Measurements from ENCODE around the gene KRT83. TPM values are rescaled to one million over a fixed set of nuclear protein-coding genes. Genes with fewer than 3 reads are reported as not detected.

KRT83 gene
- total and polyA plus RNA-seq, 9 donors = not detected

DNA sequence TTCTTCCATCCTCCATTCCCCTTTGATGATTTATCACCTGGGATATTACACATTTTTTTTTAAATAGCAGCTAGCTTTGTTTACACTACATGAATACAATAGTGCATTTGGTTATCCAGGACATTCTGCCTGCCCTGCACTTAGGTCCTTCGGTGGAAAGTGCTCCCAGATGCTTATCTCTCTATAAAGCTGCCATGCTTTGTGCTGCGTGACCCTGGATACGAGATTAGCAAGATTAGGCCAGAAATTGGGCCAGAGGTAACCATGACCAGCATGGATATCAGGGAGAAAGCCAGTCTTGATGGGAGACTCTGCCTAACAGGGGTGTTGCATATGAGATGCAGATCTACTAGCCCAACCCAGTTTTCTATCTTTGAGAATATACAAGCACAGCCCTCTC lies 12.1 kb upstream of the KRT83 start:
- no peak for DNase-seq
- no peak overlapping the region for H3K27ac ChIP-seq (ENCODE audit: low read length)
- peaks cover 13% of the 10 kb centered on the region for H3K27me3 ChIP-seq (ENCODE audit: control insufficient read depth, insufficient read depth, low read length)
- H3K4me1 ChIP-seq (ENCODE audit: control insufficient read depth, insufficient read depth, low read length) = no peaks in the 10 kb centered on the region
- H3K36me3 ChIP-seq (ENCODE audit: control insufficient read depth, insufficient read depth, low read length) = no peaks in the 10 kb centered on the region
- 42% methylated on average over 2 of the region's 3 CpGs for WGBS (ENCODE audit: insufficient coverage)
- peaks cover 7% of the 10 kb centered on the region for H3K9me3 ChIP-seq (replicated peaks; ENCODE audit: control insufficient read depth, low read depth, low read length)
- no peak overlapping the region for H3K4me3 ChIP-seq (ENCODE audit: low read length)

DNA sequence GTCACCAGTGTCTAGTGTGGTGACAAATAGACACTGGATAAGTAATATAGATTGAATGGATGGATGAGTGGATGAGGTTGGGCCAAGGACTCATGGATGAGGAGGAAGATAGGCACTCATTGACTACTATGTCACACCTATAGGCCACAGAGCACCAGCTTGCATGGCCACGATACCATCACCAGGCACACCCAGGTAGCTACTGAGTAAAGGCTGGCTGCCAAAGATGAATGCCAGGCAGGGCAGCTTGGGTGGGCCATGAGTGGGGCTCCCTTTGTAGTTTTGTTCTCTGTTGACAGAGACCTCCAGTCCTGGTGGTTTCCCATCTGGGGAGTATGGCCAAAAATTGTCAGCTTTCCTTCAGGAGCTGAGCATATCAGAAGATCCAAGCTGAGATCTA lies 11.2 kb upstream of the KRT83 start:
- H3K4me1 ChIP-seq (ENCODE audit: control insufficient read depth, insufficient read depth, low read length) = no peaks in the 10 kb centered on the region
- no peak overlapping the region for H3K27ac ChIP-seq (ENCODE audit: low read length)
- no peaks in the 10 kb centered on the region for H3K36me3 ChIP-seq (ENCODE audit: control insufficient read depth, insufficient read depth, low read length)
- no peak overlapping the region for H3K4me3 ChIP-seq (ENCODE audit: low read length)
- no peak for DNase-seq
- WGBS (ENCODE audit: insufficient coverage) = 100% methylated on average over 1 of the region's 1 CpG
- H3K27me3 ChIP-seq (ENCODE audit: control insufficient read depth, insufficient read depth, low read length) = peaks cover 13% of the 10 kb centered on the region
- H3K9me3 ChIP-seq (replicated peaks; ENCODE audit: control insufficient read depth, low read depth, low read length) = peaks cover 7% of the 10 kb centered on the region

DNA sequence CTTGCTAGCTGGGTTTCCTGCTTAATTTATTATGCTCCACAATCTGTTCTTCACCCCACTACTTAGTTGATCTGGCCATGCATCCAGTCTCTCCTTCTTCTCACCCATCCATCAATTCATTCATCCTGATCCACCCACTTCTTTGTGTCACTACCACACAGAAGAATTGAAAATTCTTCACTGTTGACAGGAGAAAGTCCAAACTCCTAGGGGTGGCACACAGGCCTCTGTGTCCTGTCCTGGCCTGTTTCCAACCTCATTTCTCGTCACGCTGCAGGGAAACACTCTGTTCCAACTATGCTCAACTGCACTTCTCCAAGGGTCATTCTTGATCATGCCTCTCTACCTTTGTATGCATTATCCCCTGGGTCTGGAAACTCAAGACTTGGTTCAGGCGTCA lies 10.6 kb upstream of the KRT83 start:
- 71% methylated on average over 2 of the region's 3 CpGs for WGBS (ENCODE audit: insufficient coverage)

DNA sequence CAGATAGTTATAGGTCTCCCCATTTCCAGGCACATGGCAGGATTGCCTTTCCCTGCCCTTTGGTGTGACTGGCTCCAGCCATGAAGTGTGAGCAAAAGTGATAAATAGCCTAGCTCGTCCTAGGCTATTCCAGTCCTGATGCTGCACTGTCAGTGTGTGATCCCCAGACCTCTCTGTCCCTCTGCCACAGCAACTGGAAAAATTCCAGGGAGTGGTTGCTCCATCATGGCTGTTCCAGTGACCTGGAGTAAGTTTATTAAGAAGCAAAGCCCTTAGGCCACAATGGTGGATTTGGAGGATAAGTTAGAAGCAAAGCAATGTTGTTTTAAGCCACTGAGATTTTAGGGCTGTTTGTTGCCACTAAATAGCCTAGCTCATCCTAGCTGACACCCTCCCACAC lies 9.8 kb upstream of the KRT83 start:
- Histone ChIP-seq H3K36me3 (ENCODE audit: control insufficient read depth, insufficient read depth, low read length) (no peaks in the 10 kb centered on the region), H3K9me3 (replicated peaks; ENCODE audit: control insufficient read depth, low read depth, low read length) (peaks cover 7% of the 10 kb centered on the region), H3K4me1 (ENCODE audit: control insufficient read depth, insufficient read depth, low read length) (no peaks in the 10 kb centered on the region), H3K27me3 (ENCODE audit: control insufficient read depth, insufficient read depth, low read length) (peaks cover 13% of the 10 kb centered on the region), H3K27ac (ENCODE audit: low read length) (no peak overlapping the region), H3K4me3 (ENCODE audit: low read length) (no peak overlapping the region)
- DNase-seq = no peak
- WGBS (ENCODE audit: insufficient coverage) = 50% methylated on average over 1 of the region's 1 CpG

More for the DNA sequence above, 10.6 kb upstream of the KRT83 start:
- Histone ChIP-seq H3K4me3 (ENCODE audit: low read length) (no peak overlapping the region), H3K36me3 (ENCODE audit: control insufficient read depth, insufficient read depth, low read length) (no peaks in the 10 kb centered on the region), H3K27ac (ENCODE audit: low read length) (no peak overlapping the region), H3K9me3 (replicated peaks; ENCODE audit: control insufficient read depth, low read depth, low read length) (peaks cover 7% of the 10 kb centered on the region), H3K27me3 (ENCODE audit: control insufficient read depth, insufficient read depth, low read length) (peaks cover 13% of the 10 kb centered on the region), H3K4me1 (ENCODE audit: control insufficient read depth, insufficient read depth, low read length) (no peaks in the 10 kb centered on the region)
- no peak for DNase-seq

DNA sequence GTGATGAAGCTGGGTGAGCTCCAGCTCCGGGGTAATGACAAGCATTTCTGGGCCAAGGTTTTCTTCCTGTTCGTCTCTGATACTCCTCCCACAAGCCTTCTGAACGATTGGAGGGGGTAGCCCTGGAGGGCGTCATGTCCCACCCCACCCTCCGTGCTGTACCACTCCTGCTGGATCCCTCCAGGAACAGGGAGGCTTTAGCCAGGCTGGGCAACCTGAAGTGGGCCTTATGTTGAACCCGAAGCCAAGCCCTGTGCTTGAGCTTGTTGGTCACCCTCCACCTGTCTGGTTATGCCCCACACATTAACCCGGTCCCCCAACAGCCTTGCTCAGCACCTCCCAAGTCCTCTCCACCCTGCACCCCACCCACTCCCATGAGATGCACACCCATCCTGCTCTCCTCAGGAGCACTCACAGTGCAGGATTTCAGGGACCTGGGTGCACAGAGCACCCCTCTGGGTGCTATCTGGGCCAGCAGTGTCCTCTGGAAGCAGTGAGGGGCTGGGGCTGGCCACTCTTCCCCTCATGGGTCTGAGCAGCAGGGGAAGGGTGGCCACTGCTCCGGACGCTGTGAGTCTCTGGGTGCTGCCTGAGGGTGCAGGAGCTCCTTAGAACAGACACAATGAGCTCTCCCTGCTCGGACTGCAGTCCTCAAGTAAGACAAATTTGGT lies 6.8 kb upstream of the KRT83 start:
- 74% methylated on average over 8 of the region's 10 CpGs for WGBS (ENCODE audit: insufficient coverage)
- H3K4me3 ChIP-seq (ENCODE audit: low read length) = no peak overlapping the region
- H3K27ac ChIP-seq (ENCODE audit: low read length) = no peak overlapping the region
- no peak for DNase-seq
- H3K36me3 ChIP-seq (ENCODE audit: control insufficient read depth, insufficient read depth, low read length) = no peaks in the 10 kb centered on the region
- H3K4me1 ChIP-seq (ENCODE audit: control insufficient read depth, insufficient read depth, low read length) = no peaks in the 10 kb centered on the region
- H3K9me3 ChIP-seq (replicated peaks; ENCODE audit: control insufficient read depth, low read depth, low read length) = no peaks in the 10 kb centered on the region
- peaks cover 16% of the 10 kb centered on the region for H3K27me3 ChIP-seq (ENCODE audit: control insufficient read depth, insufficient read depth, low read length)

DNA sequence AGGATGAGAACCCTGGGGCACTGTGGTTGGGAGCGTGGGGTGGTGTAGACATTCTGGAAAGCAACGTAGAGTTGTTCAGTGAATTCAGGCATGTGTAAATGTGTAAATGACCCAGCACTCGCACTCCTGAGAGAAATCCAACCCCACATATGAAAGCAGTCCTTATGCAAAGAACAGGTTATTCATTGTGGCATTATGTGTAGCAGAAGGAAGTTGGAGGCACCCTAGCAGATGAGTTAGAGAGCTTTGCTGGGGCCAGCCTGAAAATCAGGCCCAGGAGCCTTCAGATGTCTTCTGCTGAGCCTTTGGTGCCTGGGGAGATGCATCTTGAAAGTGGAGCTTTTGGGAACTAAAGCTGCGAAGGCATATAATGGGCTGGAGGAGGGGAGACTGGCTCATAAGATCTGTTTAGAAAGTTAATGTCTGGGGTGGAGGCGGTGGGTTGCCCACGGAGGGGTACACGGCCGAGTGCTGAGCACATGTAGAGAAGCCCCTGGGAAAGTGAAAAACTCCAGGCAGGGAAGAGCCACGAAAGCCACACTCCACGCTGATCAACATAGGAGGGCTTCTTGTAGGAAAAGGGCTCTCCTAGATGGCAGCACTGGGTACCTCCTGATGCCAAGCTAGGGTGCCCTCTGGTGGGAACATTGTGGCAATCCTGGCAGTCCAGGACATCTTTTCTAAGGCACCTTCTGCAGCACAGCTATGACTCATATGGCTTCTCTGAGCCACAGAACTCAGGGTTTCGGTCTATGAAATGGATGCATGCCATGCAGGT lies 6.0 kb upstream of the KRT83 start:
- H3K27me3 ChIP-seq (ENCODE audit: control insufficient read depth, insufficient read depth, low read length) = peaks cover 22% of the 10 kb centered on the region
- H3K4me1 ChIP-seq (ENCODE audit: control insufficient read depth, insufficient read depth, low read length) = no peaks in the 10 kb centered on the region
- no peaks in the 10 kb centered on the region for H3K36me3 ChIP-seq (ENCODE audit: control insufficient read depth, insufficient read depth, low read length)
- H3K27ac ChIP-seq (ENCODE audit: low read length) = no peak overlapping the region
- no peak overlapping the region for H3K4me3 ChIP-seq (ENCODE audit: low read length)
- DNase-seq = peak; percentile 56
- WGBS (ENCODE audit: insufficient coverage) = 33% methylated on average over 7 of the region's 11 CpGs
- H3K9me3 ChIP-seq (replicated peaks; ENCODE audit: control insufficient read depth, low read depth, low read length) = no peaks in the 10 kb centered on the region

DNA sequence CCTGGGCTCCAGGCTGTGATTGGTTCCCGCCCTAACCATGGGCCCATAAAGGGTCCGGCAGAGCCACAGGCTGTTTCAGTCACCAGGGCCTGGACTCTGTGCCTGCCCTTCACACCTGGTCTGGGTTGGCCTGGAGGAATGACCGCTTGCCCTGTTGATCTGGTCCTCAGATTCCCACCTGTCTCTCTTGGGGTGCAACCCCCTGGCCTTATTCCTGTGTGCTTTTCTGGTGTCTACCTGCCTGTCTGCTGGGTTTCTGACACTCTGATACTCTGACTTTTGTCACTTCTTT lies 2.9 kb upstream of the KRT83 start:
- H3K9me3 ChIP-seq (replicated peaks; ENCODE audit: control insufficient read depth, low read depth, low read length) = no peaks in the 10 kb centered on the region
- 49% methylated on average over 3 of the region's 3 CpGs for WGBS (ENCODE audit: insufficient coverage)
- peaks cover 7% of the 10 kb centered on the region for H3K4me1 ChIP-seq (ENCODE audit: control insufficient read depth, insufficient read depth, low read length)
- no peak overlapping the region for H3K27ac ChIP-seq (ENCODE audit: low read length)
- no peak for DNase-seq
- H3K36me3 ChIP-seq (ENCODE audit: control insufficient read depth, insufficient read depth, low read length) = no peaks in the 10 kb centered on the region
- peaks cover 40% of the 10 kb centered on the region for H3K27me3 ChIP-seq (ENCODE audit: control insufficient read depth, insufficient read depth, low read length)
- no peak overlapping the region for H3K4me3 ChIP-seq (ENCODE audit: low read length)

DNA sequence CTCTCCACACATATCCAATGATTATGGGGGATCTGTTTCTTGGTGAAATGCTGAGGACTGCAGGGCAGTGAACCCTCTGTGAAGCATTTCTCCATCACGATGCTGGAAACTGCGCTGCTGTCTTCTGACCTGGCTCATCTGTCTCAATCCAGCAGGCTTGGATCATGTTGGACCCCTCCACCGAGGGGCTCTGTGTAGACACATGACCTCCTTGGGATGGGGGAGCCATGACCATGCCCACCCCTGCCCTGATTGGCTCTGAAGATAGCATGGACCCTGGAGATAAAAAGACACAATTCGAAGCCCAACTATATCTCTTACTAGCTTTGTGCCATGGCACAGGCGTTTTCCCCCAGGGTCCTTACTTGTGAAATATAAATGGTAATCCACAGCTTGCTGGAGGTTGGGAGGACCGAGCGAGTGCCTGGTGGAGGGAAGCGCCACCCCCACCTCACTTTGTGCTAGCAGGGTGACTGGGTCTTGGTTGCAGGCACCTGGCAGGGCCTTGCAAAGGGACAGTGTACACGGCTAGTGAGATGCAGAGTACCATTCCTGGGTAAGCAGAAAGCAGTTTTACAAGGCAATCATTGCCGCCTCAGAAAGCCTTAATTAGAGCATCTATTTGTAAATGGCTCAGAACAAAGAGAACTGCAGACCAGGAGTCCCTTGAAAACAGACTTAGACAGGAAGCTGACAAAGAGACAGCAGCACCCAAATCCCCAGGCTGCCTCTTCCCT lies 2.4 kb upstream of the KRT83 start:
- no peaks in the 10 kb centered on the region for H3K36me3 ChIP-seq (ENCODE audit: control insufficient read depth, insufficient read depth, low read length)
- DNase-seq = no peak
- H3K9me3 ChIP-seq (replicated peaks; ENCODE audit: control insufficient read depth, low read depth, low read length) = no peaks in the 10 kb centered on the region
- peaks cover 39% of the 10 kb centered on the region for H3K27me3 ChIP-seq (ENCODE audit: control insufficient read depth, insufficient read depth, low read length)
- H3K27ac ChIP-seq (ENCODE audit: low read length) = no peak overlapping the region
- no peak overlapping the region for H3K4me3 ChIP-seq (ENCODE audit: low read length)
- 61% methylated on average over 8 of the region's 10 CpGs for WGBS (ENCODE audit: insufficient coverage)
- H3K4me1 ChIP-seq (ENCODE audit: control insufficient read depth, insufficient read depth, low read length) = peaks cover 7% of the 10 kb centered on the region

DNA sequence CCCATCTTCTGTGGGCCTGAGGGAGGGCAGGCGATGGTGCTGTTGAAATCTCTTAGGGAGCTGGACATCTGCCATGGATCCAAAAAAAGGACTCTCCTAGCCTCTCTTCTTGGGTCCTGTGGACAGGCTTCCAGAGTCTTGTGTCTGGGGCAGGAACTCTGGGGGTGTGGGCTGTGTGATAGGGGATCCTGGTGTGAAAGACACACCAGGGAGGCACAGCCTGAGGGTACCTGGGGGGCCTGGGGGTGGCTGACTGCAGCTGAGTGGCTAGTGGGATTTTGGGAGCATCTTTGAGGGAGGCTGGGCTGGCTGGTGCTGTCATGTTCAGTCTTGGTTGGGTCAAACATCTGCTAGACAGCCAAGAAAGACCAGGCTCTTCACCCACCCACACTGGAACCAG lies 1.8 kb upstream of the KRT83 start:
- no peak overlapping the region for H3K27ac ChIP-seq (ENCODE audit: low read length)
- peaks cover 7% of the 10 kb centered on the region for H3K4me1 ChIP-seq (ENCODE audit: control insufficient read depth, insufficient read depth, low read length)
- H3K9me3 ChIP-seq (replicated peaks; ENCODE audit: control insufficient read depth, low read depth, low read length) = no peaks in the 10 kb centered on the region
- no peak for DNase-seq
- H3K4me3 ChIP-seq (ENCODE audit: low read length) = no peak overlapping the region
- H3K36me3 ChIP-seq (ENCODE audit: control insufficient read depth, insufficient read depth, low read length) = no peaks in the 10 kb centered on the region
- H3K27me3 ChIP-seq (ENCODE audit: control insufficient read depth, insufficient read depth, low read length) = peaks cover 41% of the 10 kb centered on the region
- 80% methylated on average over 1 of the region's 1 CpG for WGBS (ENCODE audit: insufficient coverage)

DNA sequence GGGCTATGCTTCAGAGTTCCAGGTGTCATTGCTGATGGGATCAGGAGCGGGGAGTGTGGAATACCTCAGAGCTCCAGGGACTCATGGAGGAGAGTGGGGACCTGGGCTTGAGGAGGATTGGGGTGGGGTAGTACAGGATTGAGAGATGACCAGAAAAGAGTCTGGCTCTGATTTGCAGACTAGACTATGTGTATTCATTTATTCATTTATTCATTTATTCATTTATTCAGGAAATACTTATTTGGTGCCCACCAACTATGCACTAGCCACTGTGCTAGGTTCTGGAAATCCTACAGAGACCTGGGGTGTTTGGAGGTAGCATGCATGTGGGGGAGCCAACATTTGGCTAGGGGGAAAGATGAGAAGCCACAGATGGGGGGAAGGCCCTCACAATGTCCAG lies 871 bp upstream of the KRT83 start:
- Histone ChIP-seq H3K9me3 (replicated peaks; ENCODE audit: control insufficient read depth, low read depth, low read length) (no peaks in the 10 kb centered on the region), H3K4me3 (ENCODE audit: low read length) (no peak overlapping the region), H3K4me1 (ENCODE audit: control insufficient read depth, insufficient read depth, low read length) (peaks cover 7% of the 10 kb centered on the region), H3K36me3 (ENCODE audit: control insufficient read depth, insufficient read depth, low read length) (no peaks in the 10 kb centered on the region), H3K27me3 (ENCODE audit: control insufficient read depth, insufficient read depth, low read length) (peaks cover 45% of the 10 kb centered on the region), H3K27ac (ENCODE audit: low read length) (no peak overlapping the region)
- 100% methylated on average over 1 of the region's 1 CpG for WGBS (ENCODE audit: insufficient coverage)
- DNase-seq = no peak
